GM12878 (cell line): ENCODE data around the gene EXOC3L1. TPM values are rescaled to one million over a fixed set of nuclear protein-coding genes. Genes with fewer than 3 reads are reported as not detected.

Source experiments
- ATF7 ChIP-seq: fragments of 450-650 bp; IDR thresholded peaks from 2 replicates; pipeline ENCODE4 v1.6.1; 2016; ENCODE audit warnings: low read depth, mild to moderate bottlenecking
- CHD2 ChIP-seq: IDR thresholded peaks from 2 replicates; pipeline ENCODE4 v1.6.1; 2011; ENCODE audit warnings: low read depth, low read length, improper control_type of control experiment, borderline replicate concordance
- CTCF ChIP-seq, 3 experiments: IDR thresholded peaks in 2 of 3; conservative IDR thresholded peaks in 1 of 3; 2 replicates each; pipeline ENCODE4 v1.5.1; 2011; ENCODE audit warnings: low read depth in 3 of 3, low read length in 3 of 3, mild to moderate bottlenecking in 3 of 3, control low read depth in 2 of 3, moderate library complexity in 2 of 3, inconsistent platforms in 1 of 3, mixed read lengths in 1 of 3; ENCODE audit not compliant: control insufficient read depth in 2 of 3, insufficient read depth in 1 of 3; ENCODE audit errors: extremely low read depth in 1 of 3
- FOXK2 ChIP-seq: fragments of 450-650 bp; IDR thresholded peaks from 2 replicates; pipeline ENCODE4 v1.6.1; 2017; ENCODE audit warnings: mild to moderate bottlenecking, moderate library complexity
- MEF2B ChIP-seq: fragments of 450-650 bp; IDR thresholded peaks from 2 replicates; pipeline ENCODE4 v1.6.1; 2018; ENCODE audit warnings: mild to moderate bottlenecking, moderate library complexity; ENCODE audit not compliant: partially characterized antibody, poor library complexity, severe bottlenecking
- MYC ChIP-seq: IDR thresholded peaks from 2 replicates; pipeline ENCODE4 v1.6.1; 2011; ENCODE audit warnings: mild to moderate bottlenecking, low read length, moderate library complexity, inconsistent platforms; ENCODE audit not compliant: insufficient read depth, insufficient replicate concordance, insufficient read length, severe bottlenecking
- NFYB ChIP-seq: IDR thresholded peaks from 2 replicates; pipeline ENCODE4 v1.6.1; 2011; ENCODE audit warnings: low read depth, mild to moderate bottlenecking, low read length, improper control_type of control experiment, moderate library complexity; ENCODE audit not compliant: insufficient read depth
- NR2C1 ChIP-seq: fragments of 450-650 bp; IDR thresholded peaks from 2 replicates; pipeline ENCODE4 v1.6.1; 2017; ENCODE audit warnings: antibody characterized with exemption, mild to moderate bottlenecking, moderate library complexity
- PAX8 ChIP-seq: fragments of 450-650 bp; IDR thresholded peaks from 2 replicates; pipeline ENCODE4 v1.6.1; 2017; ENCODE audit warnings: mild to moderate bottlenecking, moderate library complexity
- PML ChIP-seq: IDR thresholded peaks from 2 replicates; pipeline ENCODE4 v1.6.1; 2012; ENCODE audit warnings: low read length, inconsistent platforms
- POLR2A ChIP-seq: IDR thresholded peaks from 2 replicates; pipeline ENCODE4 v1.6.1; 2011; ENCODE audit warnings: low read depth, mild to moderate bottlenecking, low read length
- POLR2AphosphoS2 ChIP-seq: IDR thresholded peaks from 2 replicates; pipeline ENCODE4 v1.6.1; 2011; ENCODE audit warnings: low read depth, mild to moderate bottlenecking, low read length, improper control_type of control experiment, moderate library complexity
- RBBP5 ChIP-seq: fragments of 200-600 bp; sonication (generic); conservative IDR thresholded peaks from 2 replicates; pipeline ENCODE4 v1.6.1; 2016
- RFX5 ChIP-seq: IDR thresholded peaks from 2 replicates; pipeline ENCODE4 v1.6.1; 2011; ENCODE audit warnings: low read depth, low read length, improper control_type of control experiment
- SMC3 ChIP-seq: IDR thresholded peaks from 2 replicates; pipeline ENCODE4 v1.6.1; 2011; ENCODE audit warnings: low read length, improper control_type of control experiment, borderline replicate concordance
- SUPT20H ChIP-seq: IDR thresholded peaks from 2 replicates; pipeline ENCODE4 v1.6.1; 2011; ENCODE audit warnings: low read depth, mild to moderate bottlenecking, low read length, moderate library complexity, borderline replicate concordance; ENCODE audit not compliant: control insufficient read depth
- SUZ12 ChIP-seq: fragments of 200-600 bp; sonication (generic); IDR thresholded peaks from one replicate; pipeline ENCODE4 v1.6.1; 2018; ENCODE audit warnings: antibody characterized with exemption, mild to moderate bottlenecking; ENCODE audit not compliant: unreplicated experiment
- ZNF592 ChIP-seq: fragments of 450-650 bp; IDR thresholded peaks from 2 replicates; pipeline ENCODE4 v1.6.1; 2017; ENCODE audit warnings: mild to moderate bottlenecking, moderate library complexity
- polyA plus RNA-seq, 11 experiments: library from polyadenylated mRNA; depleted of rRNA in 4 of 11; unstranded in 6 of 11; stranded (reverse) in 5 of 11; fragments of >200 nt; fragmentation: Nextera tagmentation in 4 of 11; fragmentation: Illumina TruSeq in 1 of 11; extraction: Ambion mirVana in 4 of 11; extraction: Trizol in 1 of 11; gene quantifications; 1 replicate in 1 of 11; 2 replicates in 10 of 11; pipeline versions ENCODE4 v1.2.1 to v1.2.3, GENCODE V29; 2011 to 2016; ENCODE audit warnings: inconsistent platforms in 2 of 11, missing spikeins in 2 of 11, low read depth in 1 of 11
- total RNA-seq, 4 experiments: library from RNA; depleted of rRNA in 3 of 4; stranded (reverse); fragments of >200 nt in 3 of 4; fragmentation: Illumina TruSeq in 1 of 4; extraction: Trizol in 1 of 4; gene quantifications; 2 replicates each; pipeline versions ENCODE4 v1.2.1 to v1.2.3, GENCODE V29; 2013 to 2021
- TF ChIP-seq, protein P1 (sequence below): fragments of 450-650 bp; IDR thresholded peaks from 2 replicates; pipeline ENCODE4 v1.6.1; 2017; ENCODE audit warnings: antibody characterized with exemption, mild to moderate bottlenecking, moderate library complexity

EXOC3L1 gene
- total and polyA plus RNA-seq, 10 of the 15 experiments (the other 5 are each of a cell fraction or from before 2014, with no cell fraction given) = 0.07 to 0.42 TPM; not detected in 8

DNA sequence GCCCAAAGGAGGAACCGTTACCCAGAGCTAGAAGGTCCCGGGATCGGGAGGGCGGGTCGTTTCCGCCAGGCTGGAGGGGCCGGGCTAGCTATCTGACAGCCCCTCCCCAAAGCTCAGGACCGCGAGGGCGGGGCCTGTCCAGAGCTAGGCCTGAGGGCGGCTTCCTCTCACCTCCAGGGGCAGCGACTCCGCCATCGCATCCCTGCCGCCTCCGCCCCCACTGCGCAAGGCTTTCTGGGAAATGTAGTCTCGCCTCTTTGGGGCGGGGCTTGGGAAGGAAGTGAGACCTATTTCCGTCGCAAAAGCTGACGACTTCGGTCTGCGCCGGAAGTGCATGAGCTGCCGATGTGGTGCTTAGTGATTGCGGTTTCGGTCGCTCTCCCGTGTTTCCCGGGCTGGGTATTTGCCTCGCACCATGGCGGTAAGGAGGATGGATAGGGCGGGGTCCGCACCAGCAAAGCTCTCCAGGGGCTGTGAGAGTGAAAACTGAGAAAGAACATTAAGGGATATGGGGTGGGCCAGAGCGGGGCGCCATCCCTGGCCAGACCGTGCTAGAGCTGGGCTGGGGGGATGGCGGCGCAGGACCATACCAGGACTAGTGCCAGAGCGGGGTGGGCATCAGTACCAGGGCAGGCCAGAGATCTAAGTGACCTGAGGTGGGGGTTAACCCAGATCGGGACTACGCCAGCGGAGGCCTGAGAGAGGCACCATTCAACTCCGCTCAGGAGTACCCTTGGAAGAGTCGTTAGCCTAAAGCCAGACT lies 37.0 kb upstream of the EXOC3L1 start, which contains the start of gene TMEM208 (continued):
- peak; percentile 10 to 18 (median 14); a peak in 3 of 6 replicates for TF ChIP-seq CTCF (IDR thresholded peaks at IDR 0.05 in 2 of 3, conservative IDR thresholded peaks at IDR 0.05 in 1 of 3; ENCODE audit: control insufficient read depth in 2 of 3, extremely low read depth in 1 of 3, insufficient read depth in 1 of 3, low read depth in 3 of 3, low read length in 3 of 3)
- no peak for TF ChIP-seq PAX8
- peak; percentile 82 for TF ChIP-seq ATF7
- peak; percentile 11 for TF ChIP-seq MYC
- peak; percentile 30; the same call in 1 of the 2 replicates for TF ChIP-seq NFYB
- TF ChIP-seq, protein P1, sequence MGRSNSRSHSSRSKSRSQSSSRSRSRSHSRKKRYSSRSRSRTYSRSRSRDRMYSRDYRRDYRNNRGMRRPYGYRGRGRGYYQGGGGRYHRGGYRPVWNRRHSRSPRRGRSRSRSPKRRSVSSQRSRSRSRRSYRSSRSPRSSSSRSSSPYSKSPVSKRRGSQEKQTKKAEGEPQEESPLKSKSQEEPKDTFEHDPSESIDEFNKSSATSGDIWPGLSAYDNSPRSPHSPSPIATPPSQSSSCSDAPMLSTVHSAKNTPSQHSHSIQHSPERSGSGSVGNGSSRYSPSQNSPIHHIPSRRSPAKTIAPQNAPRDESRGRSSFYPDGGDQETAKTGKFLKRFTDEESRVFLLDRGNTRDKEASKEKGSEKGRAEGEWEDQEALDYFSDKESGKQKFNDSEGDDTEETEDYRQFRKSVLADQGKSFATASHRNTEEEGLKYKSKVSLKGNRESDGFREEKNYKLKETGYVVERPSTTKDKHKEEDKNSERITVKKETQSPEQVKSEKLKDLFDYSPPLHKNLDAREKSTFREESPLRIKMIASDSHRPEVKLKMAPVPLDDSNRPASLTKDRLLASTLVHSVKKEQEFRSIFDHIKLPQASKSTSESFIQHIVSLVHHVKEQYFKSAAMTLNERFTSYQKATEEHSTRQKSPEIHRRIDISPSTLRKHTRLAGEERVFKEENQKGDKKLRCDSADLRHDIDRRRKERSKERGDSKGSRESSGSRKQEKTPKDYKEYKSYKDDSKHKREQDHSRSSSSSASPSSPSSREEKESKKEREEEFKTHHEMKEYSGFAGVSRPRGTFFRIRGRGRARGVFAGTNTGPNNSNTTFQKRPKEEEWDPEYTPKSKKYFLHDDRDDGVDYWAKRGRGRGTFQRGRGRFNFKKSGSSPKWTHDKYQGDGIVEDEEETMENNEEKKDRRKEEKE = no peak
- peak; percentile 79 for TF ChIP-seq NR2C1
- peak; percentile 37; the same call in 1 of the 2 replicates for TF ChIP-seq POLR2AphosphoS2
- no peak for TF ChIP-seq SUZ12
- no peak for TF ChIP-seq SMC3
- TF ChIP-seq RBBP5 = no peak
- no peak for TF ChIP-seq SUPT20H
- no peak for TF ChIP-seq RFX5
- peak; percentile 75 for TF ChIP-seq FOXK2
- peak; percentile 73; the same call in 1 of the 2 replicates for TF ChIP-seq PML
- TF ChIP-seq MEF2B = peak; percentile 33
- TF ChIP-seq POLR2A = peak; percentile 88
- TF ChIP-seq CHD2 = peak; percentile 90
- TF ChIP-seq ZNF592 = no peak
